Muscle layer of colon (tissue), 2 donors: ENCODE data around the gene SDF4.

Experiments used
- H3K27ac ChIP-seq: one replicate; pipeline ENCODE4 v1.7.0; 2013; ENCODE audit warnings: low read depth, mild to moderate bottlenecking, low read length, moderate library complexity
- H3K27me3 ChIP-seq, 2 donors: one replicate each; pipeline ENCODE4 v1.7.0; 2013; ENCODE audit warnings: low read length in 2 of 2, mild to moderate bottlenecking in 2 of 2; ENCODE audit not compliant: insufficient read depth in 2 of 2, control insufficient read depth in 1 of 2
- H3K36me3 ChIP-seq: one replicate; pipeline ENCODE4 v1.7.0; 2013; ENCODE audit warnings: mild to moderate bottlenecking, low read length; ENCODE audit not compliant: insufficient read depth
- H3K4me1 ChIP-seq: one replicate; pipeline ENCODE4 v1.7.0; 2013; ENCODE audit warnings: mild to moderate bottlenecking, low read length; ENCODE audit not compliant: insufficient read depth
- H3K4me3 ChIP-seq, 2 donors: one replicate each; pipeline ENCODE4 v1.7.0; 2013; ENCODE audit warnings: low read length in 2 of 2, low read depth in 1 of 2, mild to moderate bottlenecking in 1 of 2, moderate library complexity in 1 of 2
- H3K9ac ChIP-seq: one replicate; pipeline ENCODE4 v1.7.0; 2013; ENCODE audit warnings: low read length
- H3K9me3 ChIP-seq: one replicate; pipeline ENCODE4 v1.7.0; 2013; ENCODE audit warnings: mild to moderate bottlenecking, low read length
- donor health status: abdominal sarcoma.
- donor health status: Adenocarcinoma of cecum.

The SDF4 gene

GRCh38 chr1:1213345-1214265 lies 18.2 kb downstream of the SDF4 start, which contains the start of gene TNFRSF4:
Gene TNFRSF4, minus strand, starts transcription at chr1:1214153. Its CDS starts 26 bp downstream, at chr1:1214127.
- H3K9ac ChIP-seq: no peak within 1 kb of the TSS
- H3K4me1 ChIP-seq: no peaks in the 10 kb centered on the region
- H3K27me3 ChIP-seq: peaks cover 0 to 1% of the 10 kb centered on the region in 2 donors
- H3K4me3 ChIP-seq: no peak within 1 kb of the TSS
- no peak within 1 kb of the TSS for H3K27ac ChIP-seq
- H3K9me3 ChIP-seq: no peaks in the 10 kb centered on the region
- peaks cover 16% of the 10 kb centered on the region for H3K36me3 ChIP-seq

DNA sequence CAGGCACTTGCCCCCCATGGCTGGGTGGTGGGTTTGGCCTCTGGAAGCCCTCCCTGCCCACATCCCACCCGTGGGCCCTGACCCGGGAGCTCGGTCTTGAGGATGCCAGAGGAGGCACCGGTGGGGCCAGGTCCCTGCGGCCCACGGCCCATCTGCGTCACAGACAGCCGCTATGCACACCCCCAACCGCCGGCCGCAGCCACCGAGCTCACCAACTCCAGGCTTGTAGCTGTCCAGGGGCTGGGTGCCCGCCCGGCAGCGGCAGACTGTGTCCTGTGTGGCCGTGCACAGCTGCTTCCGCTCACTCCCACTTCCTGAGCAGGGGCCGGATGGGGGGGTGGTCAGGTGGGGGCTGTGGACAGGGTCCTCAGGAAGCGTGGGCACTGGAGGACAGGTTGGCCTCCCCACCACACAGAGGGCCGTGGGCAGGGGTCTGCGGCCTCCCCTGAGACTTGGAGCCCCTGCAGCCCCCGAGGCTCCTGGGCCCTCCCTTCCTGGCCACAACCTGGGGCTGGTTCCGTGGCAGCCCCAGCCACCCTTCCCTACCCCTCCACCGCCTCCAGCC lies 18.9 kb downstream of the SDF4 start:
- Histone ChIP-seq H3K9me3 (no peaks in the 10 kb centered on the region), H3K4me3 (no peak overlapping the region), H3K27me3 (peaks cover 0 to 7% of the 10 kb centered on the region in 2 donors), H3K27ac (no peak overlapping the region), H3K9ac (no peak overlapping the region), H3K4me1 (no peaks in the 10 kb centered on the region), H3K36me3 (peaks cover 13% of the 10 kb centered on the region)

DNA sequence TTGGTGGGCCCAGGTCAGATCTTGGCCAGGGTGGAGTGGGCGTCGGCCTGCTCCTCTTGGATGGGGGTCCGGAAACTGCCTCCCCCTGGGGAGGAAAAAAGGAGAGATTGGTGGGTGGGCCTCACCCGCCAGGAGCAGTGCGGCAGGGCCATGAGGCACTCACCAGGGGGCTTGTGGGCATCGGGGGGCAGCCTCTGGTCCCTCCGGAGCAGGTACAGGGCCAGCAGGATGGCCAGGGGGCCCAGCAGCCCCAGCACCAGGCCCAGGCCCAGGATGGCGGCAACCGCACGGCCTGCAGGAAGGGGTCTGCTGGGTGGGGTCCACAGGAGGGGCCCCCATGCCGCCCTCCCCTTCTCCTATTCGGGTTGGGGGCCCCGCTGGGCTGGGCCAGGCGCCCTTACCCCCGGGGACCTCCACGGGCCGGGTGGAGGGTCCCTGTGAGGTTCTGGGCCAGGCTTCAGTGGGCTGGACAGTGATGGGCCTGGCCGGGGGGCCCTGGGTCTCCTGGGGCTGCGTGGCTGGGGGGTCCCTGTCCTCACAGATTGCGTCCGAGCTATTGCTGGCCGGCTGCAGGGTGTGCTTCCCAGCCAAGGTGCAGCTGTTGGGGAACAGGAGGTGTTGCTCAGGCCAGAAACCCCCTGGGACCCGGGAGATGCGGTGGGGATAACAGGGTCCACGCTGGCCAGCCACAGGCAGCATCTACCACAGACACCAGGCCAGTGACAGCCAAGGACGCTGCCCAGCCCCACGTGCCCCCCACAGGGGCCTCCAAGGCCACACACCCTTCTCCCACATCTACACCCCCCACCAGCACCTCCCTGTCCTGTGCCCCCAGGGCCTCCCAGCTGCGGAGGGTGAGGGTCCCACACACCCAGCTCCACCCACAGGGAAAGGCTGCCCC lies 20.0 kb downstream of the SDF4 start:
- no peak overlapping the region for H3K27ac ChIP-seq

DNA sequence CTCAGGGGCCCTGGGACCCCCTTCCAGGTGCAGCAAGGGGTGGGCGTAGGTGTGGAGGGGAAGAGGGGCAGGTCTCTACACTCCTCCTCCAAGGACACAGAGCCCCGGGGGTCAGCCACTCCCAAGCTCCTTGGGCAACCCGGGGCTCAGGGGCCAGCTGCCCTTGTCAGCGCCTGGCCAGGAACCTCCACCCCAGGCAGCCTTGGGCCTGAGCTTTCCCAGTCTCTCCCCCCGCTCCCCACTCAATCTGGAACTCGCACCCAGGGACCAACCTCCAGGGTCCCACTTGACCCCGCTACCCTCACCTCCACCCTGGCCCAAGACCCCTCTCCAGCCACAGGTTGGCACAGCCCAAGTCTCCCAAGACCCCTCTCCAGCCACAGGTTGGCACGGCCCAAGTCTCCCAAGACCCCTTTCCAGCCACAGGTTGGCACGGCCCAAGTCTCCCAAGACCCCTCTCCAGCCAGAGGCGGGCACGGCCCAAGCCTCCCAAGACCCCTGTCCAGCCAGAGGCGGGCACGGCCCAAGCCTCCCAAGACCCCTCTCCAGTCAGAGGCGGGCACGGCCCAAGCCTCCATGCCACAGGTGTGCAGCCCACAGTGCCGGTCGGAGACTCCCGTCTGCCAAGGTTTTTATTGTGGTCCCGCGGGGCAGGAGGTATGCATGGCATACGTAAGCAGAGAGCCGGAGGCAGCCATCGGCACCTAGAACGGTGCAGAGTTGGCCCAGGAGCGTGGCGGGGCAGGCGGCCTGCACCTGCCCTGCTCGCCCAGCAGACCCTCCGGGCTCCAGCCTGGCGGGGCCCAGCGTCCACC lies 20.9 kb downstream of the SDF4 start:
- peaks cover 9 to 26% of the 10 kb centered on the region in 2 donors for H3K27me3 ChIP-seq
- no peaks in the 10 kb centered on the region for H3K9me3 ChIP-seq
- H3K4me3 ChIP-seq: no peak overlapping the region
- no peak overlapping the region for H3K9ac ChIP-seq
- no peaks in the 10 kb centered on the region for H3K36me3 ChIP-seq
- no peak overlapping the region for H3K27ac ChIP-seq
- H3K4me1 ChIP-seq: no peaks in the 10 kb centered on the region

More for the DNA sequence above, 20.0 kb downstream of the SDF4 start:
- H3K9me3 ChIP-seq: no peaks in the 10 kb centered on the region
- H3K9ac ChIP-seq: no peak overlapping the region
- H3K4me1 ChIP-seq: no peaks in the 10 kb centered on the region
- peaks cover 6 to 17% of the 10 kb centered on the region in 2 donors for H3K27me3 ChIP-seq
- peaks cover 4% of the 10 kb centered on the region for H3K36me3 ChIP-seq
- H3K4me3 ChIP-seq: no peak overlapping the region

GRCh38 chr1:1208713-1209433 lies 22.9 kb downstream of the SDF4 start:
- Histone ChIP-seq H3K4me1 (no peaks in the 10 kb centered on the region), H3K27ac (no peak overlapping the region), H3K36me3 (no peaks in the 10 kb centered on the region), H3K9ac (no peak overlapping the region), H3K27me3 (peaks cover 9 to 39% of the 10 kb centered on the region in 2 donors), H3K4me3 (no peak overlapping the region), H3K9me3 (no peaks in the 10 kb centered on the region)

DNA sequence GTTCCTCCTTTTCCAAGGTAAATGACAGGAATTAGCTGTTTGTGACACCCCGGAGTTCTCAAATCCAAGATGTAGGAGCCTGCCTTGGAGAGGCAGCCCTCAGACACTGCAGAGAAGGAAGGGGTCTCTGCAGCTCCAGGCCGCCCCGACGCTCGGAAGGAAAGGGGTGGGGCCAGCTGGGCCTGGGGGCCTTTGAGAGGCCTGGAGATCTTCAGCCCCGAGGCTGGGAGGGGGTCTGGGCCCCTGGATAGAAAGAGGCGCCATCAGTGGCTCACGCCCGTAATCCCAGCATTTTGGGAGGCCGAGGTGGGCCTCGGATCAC lies 24.3 kb downstream of the SDF4 start:
- no peak overlapping the region for H3K4me3 ChIP-seq
- no peaks in the 10 kb centered on the region for H3K36me3 ChIP-seq
- H3K27ac ChIP-seq: no peak overlapping the region
- H3K27me3 ChIP-seq: peaks cover 9 to 49% of the 10 kb centered on the region in 2 donors
- H3K9ac ChIP-seq: no peak overlapping the region
- H3K9me3 ChIP-seq: no peaks in the 10 kb centered on the region
- H3K4me1 ChIP-seq: no peaks in the 10 kb centered on the region

DNA sequence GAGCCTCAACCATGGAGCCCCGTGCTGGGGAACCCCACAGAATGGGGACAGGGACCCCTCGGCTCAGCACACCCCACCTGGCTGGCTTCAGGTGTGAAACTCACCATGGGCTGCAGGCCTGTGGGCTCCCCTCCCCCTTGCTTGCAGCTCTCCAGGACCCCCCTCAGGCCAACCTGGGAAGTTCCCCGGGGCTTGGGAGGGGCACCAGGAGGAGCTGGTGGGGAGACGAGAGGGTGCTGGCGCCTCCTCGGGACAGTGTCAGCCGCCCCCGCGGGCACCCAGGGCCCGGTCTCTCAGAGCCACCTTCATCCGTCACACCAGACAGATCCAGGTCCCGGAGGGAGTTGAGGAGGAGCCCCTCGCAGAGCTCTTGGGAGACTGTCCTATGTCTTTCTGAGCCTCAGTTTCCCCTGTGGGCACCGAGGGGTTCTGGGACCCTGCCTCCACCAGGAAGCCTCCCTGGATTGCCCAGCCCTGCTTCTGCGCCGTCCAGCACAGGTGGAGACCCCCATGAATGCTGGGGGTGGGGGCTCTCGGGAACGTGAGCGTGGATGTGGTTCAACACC lies 24.8 kb downstream of the SDF4 start:
- H3K9ac ChIP-seq: no peak overlapping the region
- no peaks in the 10 kb centered on the region for H3K4me1 ChIP-seq
- H3K27ac ChIP-seq: no peak overlapping the region
- H3K36me3 ChIP-seq: no peaks in the 10 kb centered on the region
- H3K9me3 ChIP-seq: no peaks in the 10 kb centered on the region
- peaks cover 9 to 49% of the 10 kb centered on the region in 2 donors for H3K27me3 ChIP-seq
- H3K4me3 ChIP-seq: no peak overlapping the region

- Histone ChIP-seq H3K9ac (no peak within 1 kb of the TSS), H3K27ac (no peak within 1 kb of the TSS), H3K4me3 (no peak within 1 kb of the TSS), H3K36me3 (no peaks in the 10 kb centered on the region), H3K4me1 (no peaks in the 10 kb centered on the region), H3K27me3 (peaks cover 9 to 49% of the 10 kb centered on the region in 2 donors), H3K9me3 (no peaks in the 10 kb centered on the region)
Observed at GRCh38 chr1:1206376-1206965, 25.3 kb downstream of the SDF4 start, which contains the start of gene TNFRSF18. Gene TNFRSF18, minus strand, starts transcription at chr1:1206592. Its CDS starts 21 bp downstream, at chr1:1206571.

DNA sequence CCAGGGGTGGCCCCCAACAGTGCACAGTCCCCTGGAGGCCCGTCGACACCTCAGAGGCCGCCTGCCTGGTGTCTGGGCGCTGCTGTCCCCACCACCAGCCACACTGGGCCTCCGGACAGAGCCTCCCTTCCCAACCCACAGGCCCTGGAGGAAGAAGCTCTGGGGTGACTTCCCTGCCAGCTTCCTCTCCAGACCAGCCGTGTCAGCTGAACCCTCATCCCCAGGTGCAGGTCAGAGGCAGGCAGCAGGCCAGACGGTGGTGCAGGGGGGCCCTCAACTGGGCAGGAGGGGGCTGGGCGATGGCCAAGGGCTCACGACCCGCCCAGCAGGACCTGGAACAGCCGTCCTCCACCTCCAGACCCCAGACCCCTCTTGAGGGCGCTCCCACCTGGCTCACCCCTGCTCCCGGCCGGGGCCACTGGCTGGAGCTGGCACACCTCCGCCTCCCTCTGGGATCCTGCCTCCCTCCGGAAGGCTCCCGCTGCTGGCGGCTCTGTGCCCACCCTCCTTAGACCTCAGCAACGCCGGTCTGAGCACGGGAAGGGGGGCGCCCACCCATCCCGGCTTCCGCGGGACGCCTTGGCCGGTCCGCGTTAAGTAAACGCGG lies 25.9 kb downstream of the SDF4 start:
- H3K36me3 ChIP-seq: no peaks in the 10 kb centered on the region
- H3K27ac ChIP-seq: no peak overlapping the region
- H3K4me3 ChIP-seq: no peak overlapping the region
- no peaks in the 10 kb centered on the region for H3K9me3 ChIP-seq
- H3K9ac ChIP-seq: no peak overlapping the region
- no peaks in the 10 kb centered on the region for H3K4me1 ChIP-seq
- H3K27me3 ChIP-seq: peaks cover 9 to 53% of the 10 kb centered on the region in 2 donors
